ENCODE measurements around the gene SLC22A23.

The SLC22A23 gene

GRCh38 chr6:3311826-3312225 is 145.0 kb downstream of the SLC22A23 start:
- Histone ChIP-seq H3K27ac (ENCODE audit: poor library complexity, severe bottlenecking) (no peak overlapping the region), H3K36me3 (ENCODE audit: low read depth) (no peaks in the 10 kb centered on the region), H3K9me3 (ENCODE audit: severe bottlenecking) (no peaks in the 10 kb centered on the region), H3K4me3 (ENCODE audit: severe bottlenecking) (no peak overlapping the region), H3K27me3 (ENCODE audit: insufficient read depth, poor library complexity, severe bottlenecking) (no peaks in the 10 kb centered on the region), H3K4me1 (ENCODE audit: insufficient read depth, poor library complexity, severe bottlenecking) (peaks cover 11% of the 10 kb centered on the region)
- no peak for TF ChIP-seq CTCF (IDR thresholded peaks at IDR 0.05; ENCODE audit: poor library complexity, severe bottlenecking)
- DNase-seq (ENCODE audit: low spot score): no peak
- no peak for ATAC-seq (ENCODE audit: low read depth)

GRCh38 chr6:3310703-3311102 is 146.1 kb downstream of the SLC22A23 start:
- Histone ChIP-seq H3K36me3 (ENCODE audit: low read depth) (no peaks in the 10 kb centered on the region), H3K9me3 (ENCODE audit: severe bottlenecking) (no peaks in the 10 kb centered on the region), H3K27ac (ENCODE audit: poor library complexity, severe bottlenecking) (peak overlapping the region; percentile 11), H3K4me1 (ENCODE audit: insufficient read depth, poor library complexity, severe bottlenecking) (peaks cover 11% of the 10 kb centered on the region), H3K4me3 (ENCODE audit: severe bottlenecking) (no peak overlapping the region), H3K27me3 (ENCODE audit: insufficient read depth, poor library complexity, severe bottlenecking) (no peaks in the 10 kb centered on the region)
- DNase-seq (ENCODE audit: low spot score) (no peak), ATAC-seq (ENCODE audit: low read depth) (peak; percentile 95)
- no peak for TF ChIP-seq CTCF (IDR thresholded peaks at IDR 0.05; ENCODE audit: poor library complexity, severe bottlenecking)

GRCh38 chr6:3310051-3310448 is 146.8 kb downstream of the SLC22A23 start:
- no peak for TF ChIP-seq CTCF (IDR thresholded peaks at IDR 0.05; ENCODE audit: poor library complexity, severe bottlenecking)
- no peak for ATAC-seq (ENCODE audit: low read depth)
- H3K9me3 ChIP-seq (ENCODE audit: severe bottlenecking): no peaks in the 10 kb centered on the region
- no peaks in the 10 kb centered on the region for H3K36me3 ChIP-seq (ENCODE audit: low read depth)
- DNase-seq (ENCODE audit: low spot score): no peak
- peak overlapping the region; percentile 11 for H3K27ac ChIP-seq (ENCODE audit: poor library complexity, severe bottlenecking)
- no peaks in the 10 kb centered on the region for H3K27me3 ChIP-seq (ENCODE audit: insufficient read depth, poor library complexity, severe bottlenecking)
- peaks cover 11% of the 10 kb centered on the region for H3K4me1 ChIP-seq (ENCODE audit: insufficient read depth, poor library complexity, severe bottlenecking)
- H3K4me3 ChIP-seq (ENCODE audit: severe bottlenecking): no peak overlapping the region

GRCh38 chr6:3309391-3310050 is 147.3 kb downstream of the SLC22A23 start:
- no peaks in the 10 kb centered on the region for H3K27me3 ChIP-seq (ENCODE audit: insufficient read depth, poor library complexity, severe bottlenecking)
- TF ChIP-seq CTCF (IDR thresholded peaks at IDR 0.05; ENCODE audit: poor library complexity, severe bottlenecking): no peak

GRCh38 chr6:3308106-3308505 is 148.7 kb downstream of the SLC22A23 start:
- Histone ChIP-seq H3K27me3 (ENCODE audit: insufficient read depth, poor library complexity, severe bottlenecking) (no peaks in the 10 kb centered on the region), H3K36me3 (ENCODE audit: low read depth) (no peaks in the 10 kb centered on the region), H3K4me1 (ENCODE audit: insufficient read depth, poor library complexity, severe bottlenecking) (peaks cover 11% of the 10 kb centered on the region), H3K9me3 (ENCODE audit: severe bottlenecking) (no peaks in the 10 kb centered on the region), H3K27ac (ENCODE audit: poor library complexity, severe bottlenecking) (no peak overlapping the region), H3K4me3 (ENCODE audit: severe bottlenecking) (no peak overlapping the region)
- ATAC-seq (ENCODE audit: low read depth) (no peak), DNase-seq (ENCODE audit: low spot score) (no peak)
- TF ChIP-seq CTCF (IDR thresholded peaks at IDR 0.05; ENCODE audit: poor library complexity, severe bottlenecking): no peak

More at GRCh38 chr6:3309391-3310050, 147.3 kb downstream of the SLC22A23 start:
- no peak for DNase-seq (ENCODE audit: low spot score)
- ATAC-seq (ENCODE audit: low read depth): no peak
- Histone ChIP-seq H3K4me1 (ENCODE audit: insufficient read depth, poor library complexity, severe bottlenecking) (peaks cover 11% of the 10 kb centered on the region), H3K4me3 (ENCODE audit: severe bottlenecking) (no peak overlapping the region), H3K27ac (ENCODE audit: poor library complexity, severe bottlenecking) (no peak overlapping the region), H3K36me3 (ENCODE audit: low read depth) (no peaks in the 10 kb centered on the region), H3K9me3 (ENCODE audit: severe bottlenecking) (no peaks in the 10 kb centered on the region)

Data from RWPE2 (cell line).